ENCODE data around the gene ALDH1A1.

ALDH1A1 gene

DNA sequence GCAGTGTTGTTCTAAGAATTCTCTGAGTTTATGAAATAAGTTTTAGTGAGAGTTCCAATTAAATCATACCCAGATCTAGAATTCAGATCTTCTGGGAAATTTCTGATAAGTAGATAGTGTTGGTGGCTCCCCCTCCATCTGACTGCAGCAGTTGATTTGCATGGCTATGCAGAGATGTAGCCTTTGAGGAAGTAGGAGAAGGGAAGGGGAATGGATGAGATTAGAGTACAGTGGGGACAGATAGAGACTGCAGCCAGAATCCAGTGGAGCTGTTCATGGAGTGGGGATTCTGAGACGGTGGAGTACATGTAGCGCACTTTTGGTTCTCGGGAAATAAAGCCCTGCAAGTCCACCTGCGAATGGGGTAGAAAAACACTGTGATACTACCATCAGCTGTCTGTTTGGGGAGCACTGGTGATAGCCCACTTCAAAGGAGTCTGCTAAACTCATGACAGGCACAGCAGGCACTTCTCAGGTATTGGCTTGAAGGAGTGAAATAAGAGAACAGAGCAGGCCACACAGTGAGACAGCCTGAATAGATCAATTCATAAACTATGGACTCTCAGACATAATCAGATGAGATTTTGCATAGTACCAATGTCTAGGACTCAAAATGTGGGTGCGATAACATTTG, 96.8 kb downstream of the ALDH1A1 start:
- DNase-seq (ENCODE audit: low read depth) = no peak

GRCh38 chr9:72855321-72855720, 97.5 kb downstream of the ALDH1A1 start:
- DNase-seq (ENCODE audit: low read depth) = no peak

Measured in T-helper 22 cell (primary cell).